ENCODE measurements around the gene PDE4B. TPM values are rescaled to one million over a fixed set of nuclear protein-coding genes. Genes with fewer than 3 reads are reported as not detected.

PDE4B gene
- total and polyA plus RNA-seq, 9 of the 15 experiments (the other 6 are each of a cell fraction or from before 2014, with no cell fraction given): 0.09 TPM; not detected in 8

GRCh38 chr1:65946376-65946775 is 153.7 kb downstream of the PDE4B start (continued):
- no peak for TF ChIP-seq ZNF695 (CRISPR knock-in tag; IDR thresholded peaks at IDR 0.05)
- TF ChIP-seq CBFA2T2 (conservative IDR thresholded peaks at IDR 0.05): 0 out of 2 replicates have a peak, but pooled peaks have one; percentile 4
- no peak for TF ChIP-seq ELK1 (CRISPR knock-in tag; IDR thresholded peaks at IDR 0.05)
- no peak for TF ChIP-seq JUNB (CRISPR knock-in tag; conservative IDR thresholded peaks at IDR 0.05)
- TF ChIP-seq FOXM1 (IDR thresholded peaks at IDR 0.05; ENCODE audit: low read depth): no peak
- no peak for TF ChIP-seq FOXM1 (CRISPR knock-in tag; IDR thresholded peaks at IDR 0.05; ENCODE audit: low read depth)
- no peak for TF ChIP-seq ZNF224 (CRISPR knock-in tag; IDR thresholded peaks at IDR 0.05)
- TF ChIP-seq ERF (CRISPR knock-in tag; IDR thresholded peaks at IDR 0.05): no peak
- no peak for TF ChIP-seq BCOR (IDR thresholded peaks at IDR 0.05)
- TF ChIP-seq STAT5A (IDR thresholded peaks at IDR 0.05; ENCODE audit: borderline replicate concordance, low read length): no peak

GRCh38 chr1:65946960-65947359 is 154.3 kb downstream of the PDE4B start:
- peaks cover 0 to 3% of the 10 kb centered on the region in 2 experiments; a peak in 1 of 5 replicates for H3K4me1 ChIP-seq (replicated peaks in 1 of 2; ENCODE audit: control insufficient read depth in 2 of 2, insufficient read depth in 2 of 2, low read length in 2 of 2)
- intact Hi-C loops (cut with micrococcal nuclease): loop anchor here (5.0 kb wide), 1 partner anchor 135 kb away; no protein-coding TSS in a partner anchor
- ATAC-seq (no peak), DNase-seq (ENCODE audit: extremely low read depth in 1 of 4, low spot score in 3 of 4) (no peak), FAIRE-seq (no peak)
- in situ Hi-C loops (cut with MboI): loop anchor here (25.0 kb wide), 2 partner anchors 735 to 860 kb away; no protein-coding TSS in a partner anchor
- H4K20me1 ChIP-seq (replicated peaks; ENCODE audit: control insufficient read depth, insufficient read depth, low read length): no peaks in the 10 kb centered on the region
- H3K9ac ChIP-seq (ENCODE audit: insufficient read depth in 1 of 2, low read depth in 2 of 2, low read length in 2 of 2): no peak overlapping the region
- no peaks in the 10 kb centered on the region for H3K36me3 ChIP-seq (ENCODE audit: control insufficient read depth, insufficient read depth, low read length)
- no peaks in the 10 kb centered on the region for H3K27me3 ChIP-seq (ENCODE audit: control insufficient read depth in 2 of 2, insufficient read depth in 2 of 2, low read length in 2 of 2)
- no peak overlapping the region for H3K27ac ChIP-seq (ENCODE audit: extremely low read depth, low read depth, low read length)
- H3K9me1 ChIP-seq (ENCODE audit: control insufficient read depth, insufficient read depth, low read length): no peaks in the 10 kb centered on the region
- ChIA-PET POLR2A (no interaction called here), CTCF (ENCODE audit: low intra/inter-chr PET ratio) (no interaction called here)
- 9% methylated on average over 5 of the region's 5 CpGs for WGBS (ENCODE audit: insufficient coverage, low coverage, missing lambda C conversion rate)
- H3K79me2 ChIP-seq (ENCODE audit: control insufficient read depth, insufficient read depth, low read length): no peaks in the 10 kb centered on the region
- H3K9me3 ChIP-seq (replicated peaks; ENCODE audit: control insufficient read depth, insufficient read depth, low read depth, low read length): no peaks in the 10 kb centered on the region
- H3K4me3 ChIP-seq: no peak overlapping the region
- no TSS peak for BruUV-seq (replicated peaks)
- no peak overlapping the region for H2AFZ ChIP-seq (ENCODE audit: low read depth, low read length)
- no peak overlapping the region for H3K4me2 ChIP-seq (ENCODE audit: insufficient read depth, low read length)
- TF ChIP-seq SMARCE1 (IDR thresholded peaks at IDR 0.05) (no peak), SMAD3 (CRISPR knock-in tag; conservative IDR thresholded peaks at IDR 0.05) (no peak), HMGXB4 (CRISPR knock-in tag; IDR thresholded peaks at IDR 0.05) (no peak)
